ENCODE data around the gene SYPL1. TPM values are rescaled to one million over a fixed set of nuclear protein-coding genes. Genes with fewer than 3 reads are reported as not detected.

The SYPL1 gene
- total RNA-seq, 4 donors from 2014 or later, result 83.6 to 135 (median 90.8) TPM

- Histone ChIP-seq H3K9me3 (no peaks in the 10 kb centered on the region), H3K27ac (replicated peaks in 1 of 4) (no peak overlapping the region), H3K4me3 (no peak overlapping the region), H3K36me3 (peaks cover 20 to 67% (median 36%) of the 10 kb centered on the region in 4 donors), H3K27me3 (no peaks in the 10 kb centered on the region), H3K4me1 (no peaks in the 10 kb centered on the region)
- no peak for DNase-seq (ENCODE audit: extremely low spot score)
- TF ChIP-seq EP300 (IDR thresholded peaks at IDR 0.05) (no peak), POLR2A (IDR thresholded peaks at IDR 0.05; ENCODE audit: low read depth) (no peak), POLR2AphosphoS5 (IDR thresholded peaks at IDR 0.05) (no peak), CTCF (IDR thresholded peaks at IDR 0.05) (no peak)
- intact Hi-C loops (cut with DNase I), result no loop called here
- WGBS, result 71% methylated on average over 4 of the region's 4 CpGs
These were observed 22.5 kb downstream of the SYPL1 start for GRCh38 chr7:106089647-106090046.

- no peak overlapping the region for H3K27ac ChIP-seq (replicated peaks in 1 of 4)
- intact Hi-C loops (cut with DNase I), result no loop called here
- no peaks in the 10 kb centered on the region for H3K4me1 ChIP-seq
- no peak for DNase-seq (ENCODE audit: extremely low spot score)
- no peaks in the 10 kb centered on the region for H3K9me3 ChIP-seq
- peaks cover 20 to 55% (median 34%) of the 10 kb centered on the region in 4 donors for H3K36me3 ChIP-seq
- WGBS, result 95% methylated on average over 1 of the region's 1 CpG
- H3K4me3 ChIP-seq, result no peak overlapping the region
- H3K27me3 ChIP-seq, result no peaks in the 10 kb centered on the region
- TF ChIP-seq EP300 (IDR thresholded peaks at IDR 0.05) (no peak), CTCF (IDR thresholded peaks at IDR 0.05) (no peak), POLR2AphosphoS5 (IDR thresholded peaks at IDR 0.05) (no peak), POLR2A (IDR thresholded peaks at IDR 0.05; ENCODE audit: low read depth) (no peak)
These were observed 24.1 kb downstream of the SYPL1 start for GRCh38 chr7:106088014-106088413.

GRCh38 chr7:106086062-106086461 lies 26.1 kb downstream of the SYPL1 start:
- Histone ChIP-seq H3K9me3 (no peaks in the 10 kb centered on the region), H3K4me1 (peaks cover 0 to 10% (median 5%) of the 10 kb centered on the region in 4 donors), H3K27me3 (no peaks in the 10 kb centered on the region), H3K36me3 (peaks cover 12 to 35% (median 18%) of the 10 kb centered on the region in 4 donors), H3K4me3 (no peak overlapping the region), H3K27ac (replicated peaks in 1 of 4) (no peak overlapping the region)
- TF ChIP-seq EP300 (IDR thresholded peaks at IDR 0.05) (no peak), CTCF (IDR thresholded peaks at IDR 0.05) (no peak), POLR2AphosphoS5 (IDR thresholded peaks at IDR 0.05) (no peak), POLR2A (IDR thresholded peaks at IDR 0.05; ENCODE audit: low read depth) (no peak)
- WGBS, result 88% methylated on average over 4 of the region's 4 CpGs
- DNase-seq (ENCODE audit: extremely low spot score), result no peak
- intact Hi-C loops (cut with DNase I), result no loop called here

GRCh38 chr7:106085015-106085414 lies 27.1 kb downstream of the SYPL1 start:
- TF ChIP-seq EP300 (IDR thresholded peaks at IDR 0.05) (no peak), POLR2AphosphoS5 (IDR thresholded peaks at IDR 0.05) (no peak), POLR2A (IDR thresholded peaks at IDR 0.05; ENCODE audit: low read depth) (no peak), CTCF (IDR thresholded peaks at IDR 0.05) (no peak)
- intact Hi-C loops (cut with DNase I), result no loop called here
- no peak for DNase-seq (ENCODE audit: extremely low spot score)
- Histone ChIP-seq H3K27me3 (no peaks in the 10 kb centered on the region), H3K36me3 (peaks cover 9 to 25% (median 11%) of the 10 kb centered on the region in 4 donors), H3K27ac (replicated peaks in 1 of 4) (no peak overlapping the region), H3K4me1 (peaks cover 0 to 12% (median 7%) of the 10 kb centered on the region in 4 donors), H3K4me3 (no peak overlapping the region), H3K9me3 (no peaks in the 10 kb centered on the region)

GRCh38 chr7:106083717-106084116 lies 28.4 kb downstream of the SYPL1 start:
- H3K4me1 ChIP-seq, result peaks cover 0 to 15% (median 7%) of the 10 kb centered on the region in 4 donors
- 84% methylated on average over 3 of the region's 3 CpGs for WGBS
- no peaks in the 10 kb centered on the region for H3K9me3 ChIP-seq
- no peak for DNase-seq (ENCODE audit: extremely low spot score)
- no peak overlapping the region for H3K4me3 ChIP-seq
- H3K27me3 ChIP-seq, result no peaks in the 10 kb centered on the region
- H3K27ac ChIP-seq (replicated peaks in 1 of 4), result no peak overlapping the region
- H3K36me3 ChIP-seq, result peaks cover 1 to 12% (median 5%) of the 10 kb centered on the region in 4 donors
- intact Hi-C loops (cut with DNase I), result no loop called here
- TF ChIP-seq EP300 (IDR thresholded peaks at IDR 0.05), result no peak
- TF ChIP-seq CTCF (IDR thresholded peaks at IDR 0.05), result no peak
- TF ChIP-seq POLR2A (IDR thresholded peaks at IDR 0.05; ENCODE audit: low read depth), result no peak
- no peak for TF ChIP-seq POLR2AphosphoS5 (IDR thresholded peaks at IDR 0.05)

Measured in esophagus muscularis mucosa (tissue), 4 donors.